ENCODE data around the gene COG6.
A peak's percentile ranks its signal among the peaks of the same experiment; 100 is the strongest.

Gene COG6

DNA sequence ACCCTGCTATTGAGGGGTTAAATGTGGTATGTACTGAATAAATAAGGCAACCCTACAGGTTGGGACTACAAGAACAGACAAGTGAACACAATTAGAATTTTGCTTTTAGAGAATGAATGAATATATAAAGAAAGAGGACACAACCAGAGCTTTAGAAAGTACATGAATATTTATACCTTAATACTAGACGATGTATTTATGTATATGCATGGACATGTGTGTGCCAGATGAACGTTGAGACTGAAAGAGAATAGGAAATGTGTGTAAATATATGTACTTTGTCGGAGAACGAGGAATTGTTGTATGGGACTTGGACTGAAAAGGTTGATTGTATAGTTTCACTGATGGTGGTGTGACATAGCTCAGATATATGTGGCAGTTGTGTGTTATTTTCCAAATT, 9.3 kb upstream of the COG6 start:
- no peaks in the 10 kb centered on the region for H3K4me1 Mint-ChIP-seq
- H3K27me3 Mint-ChIP-seq = peaks cover 21% of the 10 kb centered on the region
- DNase-seq (ENCODE audit: low spot score in 2 of 2) = no peak
- no peaks in the 10 kb centered on the region for H3K36me3 Mint-ChIP-seq (ENCODE audit: insufficient read depth)
- no peak overlapping the region for H3K4me3 Mint-ChIP-seq
- no peak for ATAC-seq (replicated peaks; ENCODE audit: extremely low read depth, poor library complexity, severe bottlenecking)
- H3K27ac Mint-ChIP-seq (ENCODE audit: low read depth) = no peak overlapping the region
- H3K9me3 Mint-ChIP-seq = no peaks in the 10 kb centered on the region

DNA sequence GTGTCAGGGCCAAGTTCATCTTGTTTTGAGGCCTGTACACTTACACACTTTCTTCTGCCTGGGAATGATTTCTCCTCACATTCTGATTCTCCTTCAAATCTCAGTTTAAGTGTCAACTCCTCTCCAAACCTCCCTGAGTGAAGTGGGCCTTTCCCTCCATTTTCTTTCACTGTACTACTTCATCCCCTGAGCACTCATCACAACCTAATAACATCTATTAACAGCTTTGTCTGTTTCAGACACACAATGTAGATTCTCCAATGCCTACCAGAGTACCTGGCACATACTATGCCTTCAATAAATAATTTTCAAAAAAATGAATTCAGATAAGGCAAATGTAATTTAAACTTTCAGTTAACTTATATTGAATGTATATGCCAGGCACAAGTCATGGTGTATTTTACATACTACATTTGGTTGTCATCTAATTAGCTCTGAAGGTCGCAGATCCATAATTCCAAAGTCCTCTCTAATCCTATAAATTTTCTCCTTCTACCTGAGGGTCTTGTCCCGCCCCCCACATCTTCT, 357 bp upstream of the COG6 start:
- peak overlapping the region; percentile 97 for H3K27ac Mint-ChIP-seq (ENCODE audit: low read depth)
- DNase-seq (ENCODE audit: low spot score in 2 of 2) (no peak), ATAC-seq (replicated peaks; ENCODE audit: extremely low read depth, poor library complexity, severe bottlenecking) (no peak)
- peaks cover 9% of the 10 kb centered on the region for H3K36me3 Mint-ChIP-seq (ENCODE audit: insufficient read depth)
- H3K27me3 Mint-ChIP-seq = peaks cover 11% of the 10 kb centered on the region
- peaks cover 6% of the 10 kb centered on the region for H3K9me3 Mint-ChIP-seq
- peak overlapping the region; percentile 83 for H3K4me3 Mint-ChIP-seq
- peaks cover 34% of the 10 kb centered on the region for H3K4me1 Mint-ChIP-seq

DNA sequence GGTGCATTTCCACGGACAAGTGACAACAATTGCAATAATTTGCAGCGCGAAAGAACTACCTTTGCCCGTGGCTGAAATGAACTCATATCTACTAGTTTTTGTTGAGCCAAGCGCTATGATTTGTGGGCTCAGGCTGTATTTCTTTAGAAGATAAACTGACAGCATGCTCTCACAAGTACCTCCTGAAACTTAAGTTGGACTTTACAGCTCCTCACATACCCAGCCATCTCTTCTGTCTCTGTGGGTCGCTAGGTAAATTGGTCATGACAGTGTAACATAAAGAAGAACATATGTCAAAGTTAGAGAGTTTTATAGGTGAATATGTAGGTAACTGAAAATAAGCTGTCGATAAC, 839 bp downstream of the COG6 start:
- peaks cover 15% of the 10 kb centered on the region for H3K36me3 Mint-ChIP-seq (ENCODE audit: insufficient read depth)
- H3K4me1 Mint-ChIP-seq = peaks cover 34% of the 10 kb centered on the region
- peaks cover 5% of the 10 kb centered on the region for H3K27me3 Mint-ChIP-seq
- peak; percentile 5 for ATAC-seq (replicated peaks; ENCODE audit: extremely low read depth, poor library complexity, severe bottlenecking)
- peak overlapping the region; percentile 83 for H3K4me3 Mint-ChIP-seq
- H3K9me3 Mint-ChIP-seq = peaks cover 6% of the 10 kb centered on the region
- no peak for DNase-seq (ENCODE audit: low spot score in 2 of 2)
- H3K27ac Mint-ChIP-seq (ENCODE audit: low read depth) = peak overlapping the region; percentile 97

DNA sequence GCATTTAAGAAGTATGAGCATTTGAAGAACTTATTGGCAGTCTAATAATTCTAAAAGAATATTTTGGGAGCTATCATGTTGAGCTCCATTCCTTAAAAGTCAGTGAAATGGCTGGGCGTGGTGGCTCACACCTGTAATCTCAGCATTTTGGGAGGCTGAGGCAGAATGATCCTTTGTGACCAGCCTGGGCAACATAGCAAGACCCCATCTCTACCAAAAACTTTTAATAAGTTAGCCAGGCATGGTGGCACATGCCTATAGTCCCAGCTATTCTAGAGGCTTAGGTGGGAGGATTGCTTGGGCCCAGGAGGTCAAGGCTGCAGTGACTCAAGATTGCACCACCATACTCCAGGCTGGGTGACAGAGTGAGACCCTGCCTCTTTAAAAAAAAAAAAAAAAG, 8.0 kb downstream of the COG6 start:
- DNase-seq (ENCODE audit: low spot score in 2 of 2) = no peak
- H3K36me3 Mint-ChIP-seq (ENCODE audit: insufficient read depth) = peaks cover 17% of the 10 kb centered on the region

DNA sequence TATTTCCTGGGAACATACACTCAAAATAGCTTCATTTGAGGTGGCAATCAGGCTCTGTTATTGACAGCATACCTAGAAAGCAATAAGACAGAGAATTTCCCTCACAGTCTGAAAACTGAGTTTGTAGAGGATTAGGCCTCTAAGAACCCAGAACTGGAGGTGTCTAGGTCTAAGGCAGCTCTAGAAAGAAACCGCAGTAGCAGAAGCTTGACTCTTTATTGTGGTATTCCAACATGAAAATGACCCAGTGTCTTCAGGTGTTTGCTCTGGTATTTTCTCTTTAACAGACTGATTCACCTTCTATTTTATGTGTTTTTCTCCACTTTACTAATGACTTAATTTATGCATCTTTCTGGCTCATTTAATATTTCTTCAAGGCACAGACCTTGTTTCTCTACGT, 8.5 kb downstream of the COG6 start:
- Mint-ChIP-seq H3K9me3 (no peaks in the 10 kb centered on the region), H3K4me3 (no peak overlapping the region), H3K4me1 (no peaks in the 10 kb centered on the region), H3K36me3 (ENCODE audit: insufficient read depth) (peaks cover 17% of the 10 kb centered on the region), H3K27me3 (no peaks in the 10 kb centered on the region), H3K27ac (ENCODE audit: low read depth) (no peak overlapping the region)
- ATAC-seq (replicated peaks; ENCODE audit: extremely low read depth, poor library complexity, severe bottlenecking) (no peak), DNase-seq (ENCODE audit: low spot score in 2 of 2) (no peak)

More for the DNA sequence above, 8.0 kb downstream of the COG6 start:
- Mint-ChIP-seq H3K4me1 (peaks cover 4% of the 10 kb centered on the region), H3K9me3 (no peaks in the 10 kb centered on the region), H3K27me3 (no peaks in the 10 kb centered on the region), H3K4me3 (no peak overlapping the region), H3K27ac (ENCODE audit: low read depth) (no peak overlapping the region)
- ATAC-seq (replicated peaks; ENCODE audit: extremely low read depth, poor library complexity, severe bottlenecking) = no peak

DNA sequence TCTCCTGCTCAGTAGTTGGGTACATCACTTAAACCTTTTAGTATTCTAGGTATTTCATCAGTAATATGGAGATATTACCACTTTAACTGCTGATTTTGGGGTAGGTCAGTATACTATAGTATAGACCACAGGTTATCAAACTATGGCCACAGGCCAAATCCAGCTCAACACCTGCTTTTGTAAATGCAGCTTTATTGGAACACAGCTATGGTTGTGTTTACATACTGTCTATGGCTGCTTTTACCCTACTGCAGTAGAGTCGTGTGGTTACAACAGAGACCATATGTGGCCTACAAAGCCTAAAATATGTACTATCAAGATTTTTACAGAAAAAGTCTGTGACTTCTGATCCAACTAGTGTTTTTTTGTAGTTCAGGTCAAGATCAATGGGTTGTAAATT, 10.3 kb downstream of the COG6 start:
- no peaks in the 10 kb centered on the region for H3K4me1 Mint-ChIP-seq
- H3K36me3 Mint-ChIP-seq (ENCODE audit: insufficient read depth) = peaks cover 15% of the 10 kb centered on the region
- H3K4me3 Mint-ChIP-seq = no peak overlapping the region
- ATAC-seq (replicated peaks; ENCODE audit: extremely low read depth, poor library complexity, severe bottlenecking) (no peak), DNase-seq (ENCODE audit: low spot score in 2 of 2) (no peak)
- no peaks in the 10 kb centered on the region for H3K27me3 Mint-ChIP-seq
- no peak overlapping the region for H3K27ac Mint-ChIP-seq (ENCODE audit: low read depth)
- H3K9me3 Mint-ChIP-seq = no peaks in the 10 kb centered on the region

DNA sequence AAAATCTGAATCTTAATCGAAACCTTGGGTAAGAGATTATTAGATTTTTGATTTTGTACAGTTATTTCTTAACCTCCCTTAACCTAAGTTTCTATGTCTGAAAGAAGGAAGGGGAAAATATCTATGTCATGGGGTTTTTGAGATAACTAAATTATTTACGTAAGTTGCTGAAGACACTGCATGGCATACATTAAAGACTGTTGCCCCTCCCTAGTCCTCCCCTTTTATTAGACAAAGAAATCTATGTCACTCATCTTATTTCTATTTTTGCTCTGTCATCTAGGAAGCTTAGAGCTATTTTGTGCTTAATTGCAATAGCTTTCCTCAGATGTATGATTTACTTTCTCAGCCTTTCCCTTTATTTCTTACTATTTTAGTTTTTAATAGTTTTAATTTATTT, 15.0 kb downstream of the COG6 start:
- Mint-ChIP-seq H3K4me1 (no peaks in the 10 kb centered on the region), H3K27me3 (no peaks in the 10 kb centered on the region), H3K36me3 (ENCODE audit: insufficient read depth) (peaks cover 3% of the 10 kb centered on the region), H3K9me3 (no peaks in the 10 kb centered on the region), H3K27ac (ENCODE audit: low read depth) (no peak overlapping the region), H3K4me3 (no peak overlapping the region)
- ATAC-seq (replicated peaks; ENCODE audit: extremely low read depth, poor library complexity, severe bottlenecking) = no peak
- DNase-seq (ENCODE audit: low spot score in 2 of 2) = no peak

DNA sequence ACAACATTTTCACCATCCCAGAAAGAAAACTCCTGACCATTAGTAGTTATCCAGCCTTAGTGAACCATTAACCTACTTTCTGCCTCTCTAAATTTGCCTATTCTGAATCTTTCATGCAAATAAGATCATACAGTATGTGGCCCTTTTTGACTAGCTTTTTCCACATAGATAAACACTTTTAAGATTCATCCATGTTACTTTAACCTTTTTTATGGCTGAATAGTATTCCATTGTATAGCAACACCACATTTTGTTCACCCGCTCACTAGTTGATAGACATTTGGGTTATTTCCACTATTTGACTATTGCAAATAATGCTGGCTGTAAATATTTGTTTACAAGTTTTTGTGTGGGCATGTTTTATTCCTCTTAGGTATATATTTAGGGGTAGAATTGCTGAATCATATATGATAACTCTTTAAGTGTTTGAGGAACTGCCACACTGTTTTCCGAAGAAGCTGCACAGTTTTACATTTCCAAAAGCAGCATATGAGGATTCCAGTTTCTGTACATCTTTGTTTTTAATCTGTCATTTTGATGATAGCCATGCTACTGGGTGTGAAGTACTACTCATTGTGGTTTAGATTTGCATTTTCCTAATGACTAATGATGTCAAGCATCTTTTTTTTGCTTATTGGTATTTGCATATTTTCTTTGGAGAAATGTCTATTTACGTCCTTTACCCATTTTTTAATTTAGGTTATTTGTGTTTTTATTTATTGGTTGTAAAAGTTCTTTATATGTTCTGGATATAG, 17.1 kb downstream of the COG6 start:
- H3K4me3 Mint-ChIP-seq = no peak overlapping the region
- ATAC-seq (replicated peaks; ENCODE audit: extremely low read depth, poor library complexity, severe bottlenecking) = no peak
- H3K27me3 Mint-ChIP-seq = no peaks in the 10 kb centered on the region
- no peak overlapping the region for H3K27ac Mint-ChIP-seq (ENCODE audit: low read depth)
- peaks cover 2% of the 10 kb centered on the region for H3K36me3 Mint-ChIP-seq (ENCODE audit: insufficient read depth)
- no peaks in the 10 kb centered on the region for H3K9me3 Mint-ChIP-seq
- DNase-seq (ENCODE audit: low spot score in 2 of 2) = no peak
- H3K4me1 Mint-ChIP-seq = no peaks in the 10 kb centered on the region

DNA sequence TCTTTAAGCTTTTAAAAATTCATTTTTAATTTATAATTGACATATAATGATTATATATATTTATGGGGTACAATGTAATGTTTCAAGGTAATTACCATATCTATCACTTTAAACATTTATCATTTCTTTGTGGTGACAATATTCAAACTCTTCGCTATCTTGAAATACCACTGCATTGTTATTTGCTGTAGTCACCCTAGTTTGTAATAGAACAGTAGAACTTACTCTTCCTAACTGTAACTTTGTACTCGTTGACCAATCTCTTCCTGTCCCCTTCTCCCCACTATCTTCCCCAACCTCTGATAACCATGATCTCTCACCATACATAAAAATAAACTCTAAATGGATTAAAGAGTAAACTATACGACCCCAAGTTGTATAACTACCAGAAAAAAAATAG, 20.4 kb downstream of the COG6 start:
- no peaks in the 10 kb centered on the region for H3K9me3 Mint-ChIP-seq
- H3K4me1 Mint-ChIP-seq = no peaks in the 10 kb centered on the region
- DNase-seq (ENCODE audit: low spot score in 2 of 2) (no peak), ATAC-seq (replicated peaks; ENCODE audit: extremely low read depth, poor library complexity, severe bottlenecking) (no peak)
- H3K27ac Mint-ChIP-seq (ENCODE audit: low read depth) = no peak overlapping the region
- H3K36me3 Mint-ChIP-seq (ENCODE audit: insufficient read depth) = peaks cover 8% of the 10 kb centered on the region
- H3K4me3 Mint-ChIP-seq = no peak overlapping the region
- H3K27me3 Mint-ChIP-seq = no peaks in the 10 kb centered on the region

DNA sequence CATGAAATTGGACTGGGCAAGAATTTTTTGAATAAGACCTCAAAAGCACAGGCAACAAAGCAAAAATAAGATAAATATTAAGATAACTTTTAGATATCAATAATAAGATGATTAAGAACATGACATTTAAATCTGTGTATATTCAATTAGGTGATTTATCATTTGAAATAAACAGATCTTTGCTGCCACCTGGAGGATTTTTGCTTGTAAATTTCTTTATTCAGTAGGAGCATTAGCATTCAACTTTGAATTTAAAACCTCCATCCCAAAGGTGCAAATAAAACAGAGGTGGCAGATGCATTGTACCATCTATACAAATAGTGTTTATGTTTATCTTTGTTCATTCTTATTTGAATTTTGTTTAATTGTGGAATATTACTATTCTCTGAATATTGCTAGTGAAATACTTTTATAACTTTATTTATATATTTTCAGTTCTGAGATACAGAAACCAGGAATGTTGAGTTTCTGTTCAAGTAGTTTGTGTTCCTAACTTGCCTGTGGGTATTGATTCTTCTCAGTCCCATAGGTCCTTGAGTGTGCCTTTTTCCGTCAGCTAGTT, 20.9 kb downstream of the COG6 start:
- Mint-ChIP-seq H3K36me3 (ENCODE audit: insufficient read depth) (peaks cover 11% of the 10 kb centered on the region), H3K9me3 (no peaks in the 10 kb centered on the region), H3K27me3 (no peaks in the 10 kb centered on the region), H3K4me3 (no peak overlapping the region), H3K27ac (ENCODE audit: low read depth) (no peak overlapping the region), H3K4me1 (no peaks in the 10 kb centered on the region)
- ATAC-seq (replicated peaks; ENCODE audit: extremely low read depth, poor library complexity, severe bottlenecking) = no peak
- DNase-seq (ENCODE audit: low spot score in 2 of 2) = no peak

DNA sequence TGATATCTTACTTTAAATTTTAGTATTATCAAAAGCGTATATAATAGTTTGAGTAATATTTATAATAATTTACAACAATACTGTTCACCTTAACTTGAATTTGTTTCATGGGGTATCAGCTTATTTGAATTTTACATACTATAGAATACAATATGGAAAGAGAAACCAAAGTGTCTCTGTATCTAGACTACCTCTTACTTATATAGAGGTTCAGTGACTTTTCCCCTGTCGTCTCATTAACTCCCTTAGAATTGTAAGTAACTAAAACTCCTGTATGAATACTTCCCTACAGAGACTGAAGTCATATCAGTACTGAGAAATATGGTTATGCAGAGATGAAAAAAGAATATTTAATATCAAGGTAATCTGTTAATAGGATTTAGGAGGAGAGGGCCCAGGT, 26.8 kb downstream of the COG6 start:
- Mint-ChIP-seq H3K4me3 (no peak overlapping the region), H3K27me3 (no peaks in the 10 kb centered on the region), H3K9me3 (no peaks in the 10 kb centered on the region), H3K36me3 (ENCODE audit: insufficient read depth) (peaks cover 13% of the 10 kb centered on the region), H3K4me1 (no peaks in the 10 kb centered on the region), H3K27ac (ENCODE audit: low read depth) (no peak overlapping the region)
- DNase-seq (ENCODE audit: low spot score in 2 of 2) (no peak), ATAC-seq (replicated peaks; ENCODE audit: extremely low read depth, poor library complexity, severe bottlenecking) (no peak)

DNA sequence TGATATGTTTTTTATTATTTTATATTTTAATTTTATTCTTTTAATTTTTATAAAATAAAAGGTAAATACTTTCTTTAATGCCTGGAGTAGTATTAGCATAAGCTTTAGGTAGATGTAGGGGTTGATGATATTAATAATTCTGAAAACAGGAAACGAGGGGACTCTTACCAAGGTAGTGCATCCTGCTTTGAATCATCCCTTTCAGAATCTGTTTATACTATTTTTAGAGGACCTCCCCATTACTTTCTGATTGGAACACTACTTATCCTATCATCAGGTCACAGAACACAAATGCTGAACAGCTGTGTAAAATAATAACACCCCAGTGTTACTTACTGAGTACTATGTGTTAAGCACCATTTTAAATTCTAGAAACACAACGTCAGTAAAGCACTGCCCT, 27.3 kb downstream of the COG6 start:
- no peak for DNase-seq (ENCODE audit: low spot score in 2 of 2)
- no peak for ATAC-seq (replicated peaks; ENCODE audit: extremely low read depth, poor library complexity, severe bottlenecking)
- no peaks in the 10 kb centered on the region for H3K4me1 Mint-ChIP-seq
- H3K9me3 Mint-ChIP-seq = no peaks in the 10 kb centered on the region
- no peaks in the 10 kb centered on the region for H3K27me3 Mint-ChIP-seq
- no peak overlapping the region for H3K4me3 Mint-ChIP-seq
- peaks cover 13% of the 10 kb centered on the region for H3K36me3 Mint-ChIP-seq (ENCODE audit: insufficient read depth)
- no peak overlapping the region for H3K27ac Mint-ChIP-seq (ENCODE audit: low read depth)

DNA sequence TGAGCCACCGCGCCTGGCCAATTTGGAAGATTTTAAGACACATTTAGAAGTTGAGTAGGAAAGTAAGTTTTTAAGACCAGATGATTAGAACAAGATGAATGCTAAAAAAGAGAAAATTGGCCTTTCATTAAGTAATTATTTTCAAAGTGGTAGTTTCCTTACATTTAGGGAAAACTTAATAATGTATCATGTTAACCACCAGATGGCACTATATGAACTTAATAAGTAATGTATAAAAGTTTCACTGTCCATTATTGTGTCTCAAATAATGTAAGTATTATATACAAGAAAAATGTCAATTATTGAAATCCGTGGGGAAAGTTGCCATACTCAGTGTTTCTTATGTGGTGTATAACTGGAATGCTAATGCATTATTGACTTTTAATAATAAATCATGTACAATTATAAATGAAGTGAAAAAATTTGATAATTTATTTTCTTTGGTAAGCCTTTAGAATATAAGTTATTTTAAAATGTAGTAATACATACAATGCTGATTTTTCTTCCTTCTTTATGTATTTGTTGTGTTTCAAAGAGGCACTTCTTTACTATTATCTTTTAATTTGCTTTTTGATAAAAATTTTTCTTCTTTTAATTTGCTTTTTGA, 29.2 kb downstream of the COG6 start:
- DNase-seq (ENCODE audit: low spot score in 2 of 2) (no peak), ATAC-seq (replicated peaks; ENCODE audit: extremely low read depth, poor library complexity, severe bottlenecking) (no peak)
- Mint-ChIP-seq H3K4me1 (peaks cover 6% of the 10 kb centered on the region), H3K27me3 (no peaks in the 10 kb centered on the region), H3K27ac (ENCODE audit: low read depth) (no peak overlapping the region), H3K4me3 (no peak overlapping the region), H3K9me3 (no peaks in the 10 kb centered on the region), H3K36me3 (ENCODE audit: insufficient read depth) (peaks cover 11% of the 10 kb centered on the region)

Data from central memory CD8-positive, alpha-beta T cell (primary cell).